ENCODE results near the gene SYNE2. TPM values are rescaled to one million over a fixed set of nuclear protein-coding genes. Genes with fewer than 3 reads are reported as not detected.

SYNE2 gene
- total RNA-seq, 1 donor from 2014 or later, result 145 TPM

DNA sequence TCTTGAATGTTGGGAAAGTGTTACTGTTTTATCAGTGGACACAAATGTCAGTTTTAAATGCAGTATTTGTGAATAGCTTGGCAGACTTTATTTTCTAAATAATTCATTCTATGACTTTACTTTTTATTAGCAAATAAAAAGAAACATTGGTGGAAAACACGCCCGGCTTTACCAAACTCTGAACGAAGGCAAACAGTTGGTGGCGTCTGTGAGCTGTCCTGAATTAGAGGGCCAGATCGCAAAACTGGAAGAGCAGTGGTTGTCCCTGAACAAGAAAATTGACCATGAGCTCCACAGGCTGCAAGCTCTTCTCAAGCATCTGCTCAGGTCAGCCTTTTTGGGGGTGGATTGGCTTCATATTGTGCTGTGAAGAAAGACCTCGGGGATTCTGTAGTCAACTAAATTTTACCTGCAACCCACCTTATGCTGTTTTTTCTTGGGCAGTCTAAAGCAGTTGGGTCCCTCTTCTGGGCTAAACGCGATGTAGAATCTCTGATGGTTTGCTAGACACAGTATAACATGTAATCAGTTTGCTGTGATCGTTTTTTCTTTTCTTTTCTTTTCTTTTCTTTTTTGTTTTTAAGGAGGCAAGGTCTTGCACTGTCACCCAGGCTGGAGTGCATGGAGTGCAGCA is 285.0 kb downstream of the SYNE2 start:
- no peak for TF ChIP-seq POLR2A (IDR thresholded peaks at IDR 0.05)
- TF ChIP-seq, protein P1, sequence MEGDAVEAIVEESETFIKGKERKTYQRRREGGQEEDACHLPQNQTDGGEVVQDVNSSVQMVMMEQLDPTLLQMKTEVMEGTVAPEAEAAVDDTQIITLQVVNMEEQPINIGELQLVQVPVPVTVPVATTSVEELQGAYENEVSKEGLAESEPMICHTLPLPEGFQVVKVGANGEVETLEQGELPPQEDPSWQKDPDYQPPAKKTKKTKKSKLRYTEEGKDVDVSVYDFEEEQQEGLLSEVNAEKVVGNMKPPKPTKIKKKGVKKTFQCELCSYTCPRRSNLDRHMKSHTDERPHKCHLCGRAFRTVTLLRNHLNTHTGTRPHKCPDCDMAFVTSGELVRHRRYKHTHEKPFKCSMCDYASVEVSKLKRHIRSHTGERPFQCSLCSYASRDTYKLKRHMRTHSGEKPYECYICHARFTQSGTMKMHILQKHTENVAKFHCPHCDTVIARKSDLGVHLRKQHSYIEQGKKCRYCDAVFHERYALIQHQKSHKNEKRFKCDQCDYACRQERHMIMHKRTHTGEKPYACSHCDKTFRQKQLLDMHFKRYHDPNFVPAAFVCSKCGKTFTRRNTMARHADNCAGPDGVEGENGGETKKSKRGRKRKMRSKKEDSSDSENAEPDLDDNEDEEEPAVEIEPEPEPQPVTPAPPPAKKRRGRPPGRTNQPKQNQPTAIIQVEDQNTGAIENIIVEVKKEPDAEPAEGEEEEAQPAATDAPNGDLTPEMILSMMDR (IDR thresholded peaks at IDR 0.05), result no peak
- no peak for TF ChIP-seq POLR2AphosphoS5 (IDR thresholded peaks at IDR 0.05; ENCODE audit: insufficient read depth in 1 of 2, low read depth in 1 of 2)
- intact Hi-C loops (cut with DNase I), result no loop called here
- peaks cover 0 to 46% of the 10 kb centered on the region in 2 donors for H3K36me3 ChIP-seq
- H3K4me3 ChIP-seq, result no peak overlapping the region
- no peaks in the 10 kb centered on the region for H3K9me3 ChIP-seq
- no peak for DNase-seq (ENCODE audit: extremely low spot score in 2 of 2)
- no peaks in the 10 kb centered on the region for H3K4me1 ChIP-seq
- no peak overlapping the region for H3K27ac ChIP-seq
- H3K27me3 ChIP-seq, result no peaks in the 10 kb centered on the region

DNA sequence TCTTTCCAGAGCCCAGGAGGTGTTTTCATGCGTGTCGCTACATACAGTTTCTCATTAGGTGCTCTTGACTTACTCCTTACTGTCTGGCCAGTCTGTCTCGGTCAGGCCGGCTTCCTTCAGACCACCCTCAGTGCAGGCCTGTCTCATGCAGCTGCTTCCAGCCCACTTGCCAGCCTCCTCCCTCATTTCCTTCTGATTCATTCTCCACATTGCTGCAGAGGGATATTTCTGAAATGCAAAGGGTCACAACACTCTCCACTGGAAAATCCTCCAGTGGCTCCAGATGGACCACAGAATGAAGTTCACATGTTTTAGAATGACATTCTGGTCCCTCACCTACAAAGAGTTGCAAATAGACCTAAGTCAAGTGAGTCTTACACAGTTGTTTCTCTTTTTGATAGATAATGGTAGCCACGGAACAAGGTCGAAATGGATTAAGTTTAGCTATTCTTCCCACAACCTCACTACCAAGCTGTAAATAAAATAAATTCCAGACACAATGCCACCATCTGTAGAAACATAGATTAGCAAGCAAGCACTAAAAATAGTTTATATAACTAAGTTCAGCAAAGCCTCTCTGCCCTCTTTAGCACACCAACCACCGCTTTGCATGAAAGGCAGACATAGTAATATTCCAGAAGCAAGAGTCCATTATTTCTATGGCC is 294.5 kb downstream of the SYNE2 start:
- Histone ChIP-seq H3K27ac (no peak overlapping the region), H3K9me3 (no peaks in the 10 kb centered on the region), H3K36me3 (peaks cover 0 to 54% of the 10 kb centered on the region in 2 donors), H3K27me3 (no peaks in the 10 kb centered on the region), H3K4me3 (no peak overlapping the region), H3K4me1 (no peaks in the 10 kb centered on the region)
- DNase-seq (ENCODE audit: extremely low spot score in 2 of 2), result no peak
- TF ChIP-seq POLR2A (IDR thresholded peaks at IDR 0.05), result no peak
- no peak for TF ChIP-seq POLR2AphosphoS5 (IDR thresholded peaks at IDR 0.05; ENCODE audit: insufficient read depth in 1 of 2, low read depth in 1 of 2)
- TF ChIP-seq, protein P1 (IDR thresholded peaks at IDR 0.05), result no peak
- intact Hi-C loops (cut with DNase I), result no loop called here

DNA sequence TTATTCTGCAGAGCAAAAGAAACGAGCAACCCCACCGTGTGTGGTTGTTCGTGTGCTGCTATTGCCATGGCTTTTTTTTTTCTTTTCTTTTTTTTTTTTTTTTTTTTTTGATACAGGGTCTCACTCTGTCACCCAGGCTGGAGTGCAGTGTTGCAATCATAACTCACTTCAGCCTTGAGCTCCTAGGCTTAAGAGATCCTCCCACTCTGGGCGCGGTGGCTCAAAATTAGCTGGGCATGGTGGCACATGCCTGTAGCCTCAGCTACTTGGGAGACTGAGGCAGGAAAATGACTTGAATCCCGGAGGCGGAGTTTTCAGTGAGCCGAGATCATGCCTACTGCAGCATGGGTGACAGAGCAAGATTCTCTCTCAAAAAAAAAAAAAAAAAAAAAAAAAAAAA is 297.1 kb downstream of the SYNE2 start:
- peaks cover 0 to 47% of the 10 kb centered on the region in 2 donors for H3K36me3 ChIP-seq

DNA sequence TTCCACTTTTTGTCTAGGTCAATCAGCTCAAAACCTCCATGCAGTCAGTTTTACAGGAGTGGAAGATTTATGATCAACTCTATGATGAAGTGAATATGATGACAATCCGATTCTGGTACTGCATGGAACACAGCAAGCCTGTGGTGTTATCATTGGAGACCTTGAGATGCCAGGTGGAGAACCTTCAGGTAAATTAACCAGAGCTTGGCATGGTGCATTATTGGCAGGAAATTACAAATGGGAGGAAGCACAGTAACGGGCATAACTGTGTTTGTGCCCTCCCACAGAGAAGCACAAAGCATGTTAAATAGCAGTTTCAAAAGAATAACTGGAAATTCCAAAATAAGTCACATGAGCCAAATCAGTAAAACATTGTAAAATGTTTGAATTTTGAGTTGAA is 305.8 kb downstream of the SYNE2 start:
- TF ChIP-seq, protein P1 (IDR thresholded peaks at IDR 0.05), result no peak
- TF ChIP-seq POLR2AphosphoS5 (IDR thresholded peaks at IDR 0.05; ENCODE audit: insufficient read depth in 1 of 2, low read depth in 1 of 2), result no peak
- no peak for TF ChIP-seq POLR2A (IDR thresholded peaks at IDR 0.05)
- peaks cover 0 to 43% of the 10 kb centered on the region in 2 donors for H3K36me3 ChIP-seq
- intact Hi-C loops (cut with DNase I), result no loop called here

More for the DNA sequence above, 297.1 kb downstream of the SYNE2 start:
- TF ChIP-seq POLR2AphosphoS5 (IDR thresholded peaks at IDR 0.05; ENCODE audit: insufficient read depth in 1 of 2, low read depth in 1 of 2), result no peak
- TF ChIP-seq, protein P1 (IDR thresholded peaks at IDR 0.05), result no peak
- TF ChIP-seq POLR2A (IDR thresholded peaks at IDR 0.05), result no peak
- DNase-seq (ENCODE audit: extremely low spot score in 2 of 2), result no peak
- H3K4me3 ChIP-seq, result no peak overlapping the region
- H3K9me3 ChIP-seq, result no peaks in the 10 kb centered on the region
- no peaks in the 10 kb centered on the region for H3K4me1 ChIP-seq
- no peaks in the 10 kb centered on the region for H3K27me3 ChIP-seq
- intact Hi-C loops (cut with DNase I), result no loop called here
- H3K27ac ChIP-seq, result no peak overlapping the region

DNA sequence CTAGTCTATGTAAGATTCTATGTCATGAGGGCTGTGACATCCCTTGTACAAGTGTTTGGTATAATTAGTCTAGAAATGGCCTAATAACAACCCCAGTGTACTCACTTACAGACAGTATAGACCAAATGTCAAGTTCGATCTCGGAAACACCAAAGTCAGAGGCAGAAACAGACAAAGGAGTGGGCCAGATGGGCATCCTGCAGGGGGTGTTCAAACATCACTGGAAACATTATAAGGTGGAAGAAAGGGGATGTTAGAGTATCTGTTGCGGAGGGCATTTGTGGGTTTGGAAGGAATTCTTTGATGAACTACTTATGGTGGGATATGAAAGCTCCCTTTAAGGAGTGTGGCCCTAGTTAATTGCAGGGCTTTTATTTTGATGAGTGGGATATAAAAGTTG is 306.8 kb downstream of the SYNE2 start:
- no peak for TF ChIP-seq POLR2AphosphoS5 (IDR thresholded peaks at IDR 0.05; ENCODE audit: insufficient read depth in 1 of 2, low read depth in 1 of 2)
- TF ChIP-seq, protein P1 (IDR thresholded peaks at IDR 0.05), result no peak
- TF ChIP-seq POLR2A (IDR thresholded peaks at IDR 0.05), result no peak
- DNase-seq (ENCODE audit: extremely low spot score in 2 of 2), result no peak

More for the DNA sequence above, 305.8 kb downstream of the SYNE2 start:
- Histone ChIP-seq H3K4me3 (no peak overlapping the region), H3K9me3 (no peaks in the 10 kb centered on the region), H3K27ac (no peak overlapping the region), H3K4me1 (no peaks in the 10 kb centered on the region), H3K27me3 (no peaks in the 10 kb centered on the region)
- DNase-seq (ENCODE audit: extremely low spot score in 2 of 2), result no peak

More for the DNA sequence above, 306.8 kb downstream of the SYNE2 start:
- intact Hi-C loops (cut with DNase I), result no loop called here
- Histone ChIP-seq H3K9me3 (no peaks in the 10 kb centered on the region), H3K27ac (no peak overlapping the region), H3K27me3 (no peaks in the 10 kb centered on the region), H3K4me1 (no peaks in the 10 kb centered on the region), H3K36me3 (peaks cover 0 to 42% of the 10 kb centered on the region in 2 donors), H3K4me3 (no peak overlapping the region)

Data from vagina (tissue), 2 donors.